HepG2 (cell line): ENCODE data around the gene MBIP. TPM values are rescaled to one million over a fixed set of nuclear protein-coding genes. Genes with fewer than 3 reads are reported as not detected.

Experiments used
- GATAD2A ChIP-seq: IDR thresholded peaks from 2 replicates; pipeline ENCODE4 v1.6.1; 2016
- HOXA3 ChIP-seq: sonication (generic); formaldehyde crosslinking; IDR thresholded peaks from 2 replicates; pipeline ENCODE4 v1.5.0; 2020; ENCODE audit warnings: missing genetic modification reagents
- KDM5B ChIP-seq: sonication (generic); formaldehyde crosslinking; IDR thresholded peaks from 2 replicates; pipeline ENCODE4 v1.4.0; 2020; ENCODE audit warnings: missing genetic modification reagents, mild to moderate bottlenecking, borderline replicate concordance
- PPARG ChIP-seq: conservative IDR thresholded peaks from 2 replicates; pipeline ENCODE4 v1.6.1; 2016; ENCODE audit warnings: missing biosample characterization, missing genetic modification reagents
- TBP ChIP-seq: sonication (generic); formaldehyde crosslinking; IDR thresholded peaks from 2 replicates; pipeline ENCODE4 v1.5.0; 2020; ENCODE audit warnings: missing genetic modification reagents
- TFDP1 ChIP-seq: IDR thresholded peaks from 2 replicates; pipeline ENCODE4 v1.6.1; 2016; ENCODE audit warnings: missing compliant biosample characterization, missing genetic modification reagents, borderline replicate concordance
- ZBTB37 ChIP-seq: sonication (generic); formaldehyde crosslinking; IDR thresholded peaks from 2 replicates; pipeline ENCODE4 v1.4.0; 2020; ENCODE audit warnings: mild to moderate bottlenecking, missing genetic modification reagents
- ZBTB44 ChIP-seq: sonication (generic); formaldehyde crosslinking; IDR thresholded peaks from 2 replicates; pipeline ENCODE4 v1.4.0; 2020; ENCODE audit warnings: missing genetic modification reagents
- ZNF512 ChIP-seq: sonication (generic); formaldehyde crosslinking; IDR thresholded peaks from 2 replicates; pipeline ENCODE4 v1.4.0; 2020; ENCODE audit warnings: mild to moderate bottlenecking, missing genetic modification reagents
- ZNF569 ChIP-seq: sonication (generic); formaldehyde crosslinking; IDR thresholded peaks from 2 replicates; pipeline ENCODE4 v1.5.0; 2020; ENCODE audit warnings: mild to moderate bottlenecking, missing genetic modification reagents, moderate library complexity, borderline replicate concordance
- ZNF691 ChIP-seq: sonication (generic); formaldehyde crosslinking; IDR thresholded peaks from 2 replicates; pipeline ENCODE4 v1.4.0; 2020; ENCODE audit warnings: missing genetic modification reagents, low read depth, mild to moderate bottlenecking, borderline replicate concordance
- polyA plus RNA-seq, 8 experiments: library from polyadenylated mRNA; depleted of rRNA in 3 of 8; stranded (reverse) in 7 of 8; unstranded in 1 of 8; fragments of >200 nt; fragmentation: Illumina TruSeq in 4 of 8; extraction: Trizol in 4 of 8; gene quantifications; 2 replicates each; pipeline versions ENCODE4 v1.2.1 to v1.2.3, GENCODE V29; 2011 to 2016; ENCODE audit warnings: low read depth in 4 of 8, missing spikeins in 1 of 8, mixed read lengths in 1 of 8; ENCODE audit not compliant: insufficient read depth in 1 of 8
- total RNA-seq, 5 experiments: library from RNA; depleted of rRNA; stranded (reverse); fragments of >200 nt; fragmentation: Illumina TruSeq; extraction: Trizol; gene quantifications; 2 replicates each; pipeline ENCODE4 v1.2.3, GENCODE V29; 2016; ENCODE audit warnings: low read depth in 1 of 5
- TF ChIP-seq, protein P1 (sequence below): sonication (generic); formaldehyde crosslinking; IDR thresholded peaks from 2 replicates; pipeline ENCODE4 v1.4.0; 2020; ENCODE audit warnings: mild to moderate bottlenecking, missing genetic modification reagents, borderline replicate concordance
- TF ChIP-seq, protein P2 (sequence below): sonication (generic); formaldehyde crosslinking; conservative IDR thresholded peaks from 2 replicates; pipeline ENCODE4 v1.4.0; 2020; ENCODE audit warnings: missing genetic modification reagents

Gene MBIP
- total and polyA plus RNA-seq, 2 of the 13 experiments (the other 11 are each of a cell fraction or from before 2014, with no cell fraction given) = 48.1 to 48.6 TPM

- TF ChIP-seq, protein P1, sequence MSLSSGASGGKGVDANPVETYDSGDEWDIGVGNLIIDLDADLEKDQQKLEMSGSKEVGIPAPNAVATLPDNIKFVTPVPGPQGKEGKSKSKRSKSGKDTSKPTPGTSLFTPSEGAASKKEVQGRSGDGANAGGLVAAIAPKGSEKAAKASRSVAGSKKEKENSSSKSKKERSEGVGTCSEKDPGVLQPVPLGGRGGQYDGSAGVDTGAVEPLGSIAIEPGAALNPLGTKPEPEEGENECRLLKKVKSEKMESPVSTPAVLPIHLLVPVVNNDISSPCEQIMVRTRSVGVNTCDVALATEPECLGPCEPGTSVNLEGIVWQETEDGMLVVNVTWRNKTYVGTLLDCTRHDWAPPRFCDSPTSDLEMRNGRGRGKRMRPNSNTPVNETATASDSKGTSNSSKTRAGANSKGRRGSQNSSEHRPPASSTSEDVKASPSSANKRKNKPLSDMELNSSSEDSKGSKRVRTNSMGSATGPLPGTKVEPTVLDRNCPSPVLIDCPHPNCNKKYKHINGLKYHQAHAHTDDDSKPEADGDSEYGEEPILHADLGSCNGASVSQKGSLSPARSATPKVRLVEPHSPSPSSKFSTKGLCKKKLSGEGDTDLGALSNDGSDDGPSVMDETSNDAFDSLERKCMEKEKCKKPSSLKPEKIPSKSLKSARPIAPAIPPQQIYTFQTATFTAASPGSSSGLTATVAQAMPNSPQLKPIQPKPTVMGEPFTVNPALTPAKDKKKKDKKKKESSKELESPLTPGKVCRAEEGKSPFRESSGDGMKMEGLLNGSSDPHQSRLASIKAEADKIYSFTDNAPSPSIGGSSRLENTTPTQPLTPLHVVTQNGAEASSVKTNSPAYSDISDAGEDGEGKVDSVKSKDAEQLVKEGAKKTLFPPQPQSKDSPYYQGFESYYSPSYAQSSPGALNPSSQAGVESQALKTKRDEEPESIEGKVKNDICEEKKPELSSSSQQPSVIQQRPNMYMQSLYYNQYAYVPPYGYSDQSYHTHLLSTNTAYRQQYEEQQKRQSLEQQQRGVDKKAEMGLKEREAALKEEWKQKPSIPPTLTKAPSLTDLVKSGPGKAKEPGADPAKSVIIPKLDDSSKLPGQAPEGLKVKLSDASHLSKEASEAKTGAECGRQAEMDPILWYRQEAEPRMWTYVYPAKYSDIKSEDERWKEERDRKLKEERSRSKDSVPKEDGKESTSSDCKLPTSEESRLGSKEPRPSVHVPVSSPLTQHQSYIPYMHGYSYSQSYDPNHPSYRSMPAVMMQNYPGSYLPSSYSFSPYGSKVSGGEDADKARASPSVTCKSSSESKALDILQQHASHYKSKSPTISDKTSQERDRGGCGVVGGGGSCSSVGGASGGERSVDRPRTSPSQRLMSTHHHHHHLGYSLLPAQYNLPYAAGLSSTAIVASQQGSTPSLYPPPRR (CRISPR knock-in tag) = no peak
- TF ChIP-seq PPARG (peak; percentile 6; the same call in 1 of the 2 replicates), ZBTB37 (CRISPR knock-in tag) (no peak; the same call in 1 of the 2 replicates), ZNF691 (CRISPR knock-in tag) (peak; percentile 58), TBP (CRISPR knock-in tag) (no peak), ZNF569 (CRISPR knock-in tag) (0 out of 2 replicates have a peak, but pooled peaks have one; percentile 59), ZBTB44 (CRISPR knock-in tag) (no peak; the same call in 1 of the 2 replicates), KDM5B (CRISPR knock-in tag) (peak; percentile 75), HOXA3 (CRISPR knock-in tag) (peak; percentile 94), GATAD2A (CRISPR knock-in tag) (peak; percentile 76), TFDP1 (CRISPR knock-in tag) (peak; percentile 57; the same call in 1 of the 2 replicates), ZNF512 (CRISPR knock-in tag) (0 out of 2 replicates have a peak, but pooled peaks have one; percentile 63)
- TF ChIP-seq, protein P2, sequence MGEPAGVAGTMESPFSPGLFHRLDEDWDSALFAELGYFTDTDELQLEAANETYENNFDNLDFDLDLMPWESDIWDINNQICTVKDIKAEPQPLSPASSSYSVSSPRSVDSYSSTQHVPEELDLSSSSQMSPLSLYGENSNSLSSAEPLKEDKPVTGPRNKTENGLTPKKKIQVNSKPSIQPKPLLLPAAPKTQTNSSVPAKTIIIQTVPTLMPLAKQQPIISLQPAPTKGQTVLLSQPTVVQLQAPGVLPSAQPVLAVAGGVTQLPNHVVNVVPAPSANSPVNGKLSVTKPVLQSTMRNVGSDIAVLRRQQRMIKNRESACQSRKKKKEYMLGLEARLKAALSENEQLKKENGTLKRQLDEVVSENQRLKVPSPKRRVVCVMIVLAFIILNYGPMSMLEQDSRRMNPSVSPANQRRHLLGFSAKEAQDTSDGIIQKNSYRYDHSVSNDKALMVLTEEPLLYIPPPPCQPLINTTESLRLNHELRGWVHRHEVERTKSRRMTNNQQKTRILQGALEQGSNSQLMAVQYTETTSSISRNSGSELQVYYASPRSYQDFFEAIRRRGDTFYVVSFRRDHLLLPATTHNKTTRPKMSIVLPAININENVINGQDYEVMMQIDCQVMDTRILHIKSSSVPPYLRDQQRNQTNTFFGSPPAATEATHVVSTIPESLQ (CRISPR knock-in tag) = peak; percentile 85; the same call in 1 of the 2 replicates
These were observed at the start of gene MBIP (continued) for GRCh38 chr14:36320200-36320896.
